SU-DHL-6 (cell line): ENCODE measurements around the gene CD109.

Source experiments
- H2AFZ ChIP-seq: fragments of 200-600 bp; sonication (generic); 2 replicates; pipeline ENCODE4 v1.6.1; 2014; ENCODE audit warnings: low read depth, mild to moderate bottlenecking, moderate library complexity, mixed read lengths, antibody characterized with exemption, low read length; ENCODE audit not compliant: severe bottlenecking
- H3F3A ChIP-seq: fragments of 200-600 bp; shearing (Covaris generic); 2 replicates; pipeline ENCODE4 v1.6.0; 2016; ENCODE audit warnings: antibody characterized with exemption, mild to moderate bottlenecking; ENCODE audit not compliant: insufficient read depth
- H3K27ac ChIP-seq: fragments of 200-600 bp; sonication (generic); 2 replicates; pipeline ENCODE4 v1.5.1; 2016; ENCODE audit warnings: low read depth, mild to moderate bottlenecking, low read length, moderate library complexity, mixed read lengths
- H3K27me3 ChIP-seq: fragments of 200-600 bp; sonication (generic), shearing (Covaris generic); 2 replicates; pipeline ENCODE4 v1.6.0; 2014; ENCODE audit warnings: mild to moderate bottlenecking, low read length
- H3K36me3 ChIP-seq: fragments of 200-600 bp; sonication (generic); 2 replicates; pipeline ENCODE4 v1.6.1; 2014; ENCODE audit warnings: mild to moderate bottlenecking, low read length, mixed read lengths
- H3K4me2 ChIP-seq: fragments of 300-600, 200-600 bp; shearing (Covaris generic), sonication (generic); 2 replicates; pipeline ENCODE4 v1.6.0; 2014; ENCODE audit warnings: low read length, low read depth, mild to moderate bottlenecking; ENCODE audit not compliant: poor library complexity, severe bottlenecking
- H3K4me3 ChIP-seq: fragments of 200-600 bp; sonication (generic); 2 replicates; pipeline ENCODE4 v1.5.1; 2014; ENCODE audit warnings: antibody characterized with exemption, low read length, mild to moderate bottlenecking, mixed read lengths; ENCODE audit not compliant: insufficient read depth, poor library complexity, severe bottlenecking
- H3K79me2 ChIP-seq: fragments of 200-600 bp; sonication (generic); 2 replicates; pipeline ENCODE4 v1.6.1; 2014; ENCODE audit warnings: mild to moderate bottlenecking, low read length, moderate library complexity; ENCODE audit not compliant: insufficient read depth
- H3K9ac ChIP-seq: fragments of 200-600 bp; sonication (generic); 2 replicates; pipeline ENCODE4 v1.7.0; 2014; ENCODE audit warnings: mild to moderate bottlenecking, low read length
- H3K9me2 ChIP-seq: fragments of 200-600 bp; sonication (generic); replicated peaks from 2 replicates; pipeline ENCODE4 v1.6.1; 2014; ENCODE audit warnings: low read length; ENCODE audit not compliant: insufficient read depth
- H3K9me3 ChIP-seq: fragments of 200-600 bp; sonication (generic); 2 replicates; pipeline ENCODE4 v1.6.1; 2014; ENCODE audit warnings: low read length, mixed read lengths; ENCODE audit not compliant: insufficient read depth
- H4K20me1 ChIP-seq: fragments of 200-600 bp; sonication (generic); 2 replicates; pipeline ENCODE4 v1.6.1; 2014; ENCODE audit warnings: low read depth, mild to moderate bottlenecking, antibody characterized with exemption, low read length, moderate library complexity, mixed read lengths
- EZH2phosphoT487 ChIP-seq: fragments of 200-600 bp; sonication (generic), shearing (Covaris generic); conservative IDR thresholded peaks from 2 replicates; pipeline ENCODE4 v1.6.1; 2018; ENCODE audit warnings: mild to moderate bottlenecking, antibody characterized with exemption, low read length, moderate library complexity, mixed read lengths
- TF ChIP-seq, protein P1 (sequence below): fragments of 200-600 bp; sonication (generic); IDR thresholded peaks from one replicate; pipeline ENCODE4 v1.5.1; 2017; ENCODE audit warnings: antibody characterized with exemption, mild to moderate bottlenecking, low read length, moderate library complexity; ENCODE audit not compliant: insufficient read depth, poor library complexity, severe bottlenecking

The CD109 gene

DNA sequence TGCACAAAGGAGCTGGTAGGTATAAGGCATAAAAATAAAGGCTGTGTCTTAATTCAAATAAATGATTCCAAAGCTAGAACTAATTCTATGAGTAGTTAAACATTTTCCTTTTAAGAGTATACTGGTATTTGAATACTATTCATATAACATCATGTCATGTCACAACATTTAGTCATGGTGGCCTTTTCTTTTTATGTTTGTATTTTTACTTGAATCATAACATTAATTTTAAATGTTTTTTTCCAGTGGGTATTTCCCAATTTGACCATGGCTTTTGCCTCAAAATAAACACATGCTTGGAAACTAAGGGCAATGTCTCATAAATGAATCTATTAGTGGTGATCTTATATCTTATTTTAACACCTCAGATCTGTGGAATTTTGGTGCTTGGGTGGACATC is 177.1 kb downstream of the CD109 start:
- Histone ChIP-seq H3K4me3 (no peak overlapping the region), H2AFZ (no peak overlapping the region), H3K9me3 (no peaks in the 10 kb centered on the region), H3K79me2 (no peaks in the 10 kb centered on the region), H3K27me3 (no peaks in the 10 kb centered on the region), H3K27ac (no peak overlapping the region), H3K9me2 (no peaks in the 10 kb centered on the region), H3K4me2 (no peak overlapping the region), H3K9ac (no peak overlapping the region), H4K20me1 (no peaks in the 10 kb centered on the region), H3K36me3 (no peaks in the 10 kb centered on the region), H3F3A (no peaks in the 10 kb centered on the region)
- TF ChIP-seq EZH2phosphoT487, result no peak
- TF ChIP-seq, protein P1, sequence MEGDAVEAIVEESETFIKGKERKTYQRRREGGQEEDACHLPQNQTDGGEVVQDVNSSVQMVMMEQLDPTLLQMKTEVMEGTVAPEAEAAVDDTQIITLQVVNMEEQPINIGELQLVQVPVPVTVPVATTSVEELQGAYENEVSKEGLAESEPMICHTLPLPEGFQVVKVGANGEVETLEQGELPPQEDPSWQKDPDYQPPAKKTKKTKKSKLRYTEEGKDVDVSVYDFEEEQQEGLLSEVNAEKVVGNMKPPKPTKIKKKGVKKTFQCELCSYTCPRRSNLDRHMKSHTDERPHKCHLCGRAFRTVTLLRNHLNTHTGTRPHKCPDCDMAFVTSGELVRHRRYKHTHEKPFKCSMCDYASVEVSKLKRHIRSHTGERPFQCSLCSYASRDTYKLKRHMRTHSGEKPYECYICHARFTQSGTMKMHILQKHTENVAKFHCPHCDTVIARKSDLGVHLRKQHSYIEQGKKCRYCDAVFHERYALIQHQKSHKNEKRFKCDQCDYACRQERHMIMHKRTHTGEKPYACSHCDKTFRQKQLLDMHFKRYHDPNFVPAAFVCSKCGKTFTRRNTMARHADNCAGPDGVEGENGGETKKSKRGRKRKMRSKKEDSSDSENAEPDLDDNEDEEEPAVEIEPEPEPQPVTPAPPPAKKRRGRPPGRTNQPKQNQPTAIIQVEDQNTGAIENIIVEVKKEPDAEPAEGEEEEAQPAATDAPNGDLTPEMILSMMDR, result no peak
